Testis (tissue), 2 donors: ENCODE measurements around the gene HOXA7.

ENCODE experiments used
- CTCF ChIP-seq, 3 experiments: fragments of 450-650 bp in 2 of 3; fragments of 200-600 bp in 1 of 3; sonication (generic) in 1 of 3; IDR thresholded peaks; one replicate each; pipeline ENCODE4 v1.5.1; 2016 to 2019; ENCODE audit warnings: antibody characterized with exemption in 3 of 3, mild to moderate bottlenecking in 2 of 3, moderate library complexity in 1 of 3
- POLR2A ChIP-seq: fragments of 450-650 bp; IDR thresholded peaks from one replicate; pipeline ENCODE4 v1.6.1; 2017; ENCODE audit warnings: antibody characterized with exemption, mild to moderate bottlenecking, moderate library complexity

- TF ChIP-seq POLR2A (no peak), CTCF (IDR thresholded peaks at IDR 0.05) (no peak)
Observed at GRCh38 chr7:27160145-27160545, 3.7 kb upstream of the HOXA7 start.
